Uterus (tissue), 4 donors: ENCODE measurements around the gene PAX3. TPM values are rescaled to one million over a fixed set of nuclear protein-coding genes. Genes with fewer than 3 reads are reported as not detected.

ENCODE experiments used
- DNase-seq, 2 donors: peaks; one replicate each; pipeline ENCODE4 v3.0.0-alpha.2; 2019 to 2020
- H3K27ac ChIP-seq, 2 donors: fragments of 200-600 bp; sonication (generic); 1 replicate in 1 of 2; 2 replicates in 1 of 2; pipeline ENCODE4 v1.5.1; 2016 to 2018
- H3K27me3 ChIP-seq, 2 donors: fragments of 200-600 bp; sonication (generic); one replicate each; pipeline ENCODE4 v1.5.1; 2018 to 2019; ENCODE audit warnings: control low read depth in 1 of 2
- H3K36me3 ChIP-seq, 2 donors: fragments of 200-600 bp; sonication (generic); one replicate each; pipeline ENCODE4 v1.5.1; 2019; ENCODE audit warnings: control low read depth in 1 of 2
- H3K4me1 ChIP-seq, 2 donors: fragments of 200-600 bp; sonication (generic); one replicate each; pipeline ENCODE4 v1.5.1; 2018 to 2019; ENCODE audit warnings: control low read depth in 1 of 2
- H3K4me3 ChIP-seq, 2 donors: fragments of 200-600 bp; sonication (generic); 1 replicate in 1 of 2; 2 replicates in 1 of 2; pipeline ENCODE4 v1.5.1; 2018 to 2019; ENCODE audit warnings: mild to moderate bottlenecking in 1 of 2
- H3K9me3 ChIP-seq, 2 donors: fragments of 200-600 bp; sonication (generic); one replicate each; pipeline ENCODE4 v1.5.1; 2019; ENCODE audit warnings: control low read depth in 1 of 2
- POLR2A ChIP-seq, 2 donors: fragments of 450-650 bp; IDR thresholded peaks; one replicate each; pipeline ENCODE4 v1.6.1; 2016; ENCODE audit warnings: antibody characterized with exemption in 2 of 2, mild to moderate bottlenecking in 1 of 2, moderate library complexity in 1 of 2
- intact Hi-C: fragments of 100-400 bp; cut with DNase I; formaldehyde crosslinking; loops from one replicate; pipeline ENCODE4 v1.15.1; 2023; ENCODE audit warnings: low total_unique reads
- total RNA-seq, 4 donors: library from RNA; depleted of rRNA in 3 of 4; stranded (reverse); fragments of >200 nt in 3 of 4; gene quantifications; one replicate each; pipeline versions ENCODE4 v1.1.0 to v1.2.4, GENCODE V29; 2014 to 2023
- TF ChIP-seq, protein P1 (sequence below), 4 experiments: fragments of 200-600 bp in 2 of 4; fragments of 450-650 bp in 2 of 4; sonication (generic) in 2 of 4; IDR thresholded peaks; one replicate each; pipeline ENCODE4 v1.5.1; 2016 to 2019; ENCODE audit warnings: antibody characterized with exemption in 4 of 4, mild to moderate bottlenecking in 2 of 4, moderate library complexity in 1 of 4
- donor health status: DM: yes; HTN: yes; CAD: no.

PAX3 gene
- total RNA-seq, 4 donors from 2014 or later: not detected

GRCh38 chr2:222268311-222268990, 30.3 kb downstream of the PAX3 start:
- Histone ChIP-seq H3K27me3 (no peaks in the 10 kb centered on the region), H3K27ac (no peak overlapping the region), H3K9me3 (no peaks in the 10 kb centered on the region), H3K36me3 (no peaks in the 10 kb centered on the region), H3K4me3 (no peak overlapping the region), H3K4me1 (no peaks in the 10 kb centered on the region)
- TF ChIP-seq, protein P1, sequence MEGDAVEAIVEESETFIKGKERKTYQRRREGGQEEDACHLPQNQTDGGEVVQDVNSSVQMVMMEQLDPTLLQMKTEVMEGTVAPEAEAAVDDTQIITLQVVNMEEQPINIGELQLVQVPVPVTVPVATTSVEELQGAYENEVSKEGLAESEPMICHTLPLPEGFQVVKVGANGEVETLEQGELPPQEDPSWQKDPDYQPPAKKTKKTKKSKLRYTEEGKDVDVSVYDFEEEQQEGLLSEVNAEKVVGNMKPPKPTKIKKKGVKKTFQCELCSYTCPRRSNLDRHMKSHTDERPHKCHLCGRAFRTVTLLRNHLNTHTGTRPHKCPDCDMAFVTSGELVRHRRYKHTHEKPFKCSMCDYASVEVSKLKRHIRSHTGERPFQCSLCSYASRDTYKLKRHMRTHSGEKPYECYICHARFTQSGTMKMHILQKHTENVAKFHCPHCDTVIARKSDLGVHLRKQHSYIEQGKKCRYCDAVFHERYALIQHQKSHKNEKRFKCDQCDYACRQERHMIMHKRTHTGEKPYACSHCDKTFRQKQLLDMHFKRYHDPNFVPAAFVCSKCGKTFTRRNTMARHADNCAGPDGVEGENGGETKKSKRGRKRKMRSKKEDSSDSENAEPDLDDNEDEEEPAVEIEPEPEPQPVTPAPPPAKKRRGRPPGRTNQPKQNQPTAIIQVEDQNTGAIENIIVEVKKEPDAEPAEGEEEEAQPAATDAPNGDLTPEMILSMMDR (IDR thresholded peaks at IDR 0.05): no peak
- TF ChIP-seq POLR2A (IDR thresholded peaks at IDR 0.05): no peak
- intact Hi-C loops: no loop called here
- no peak for DNase-seq

DNA sequence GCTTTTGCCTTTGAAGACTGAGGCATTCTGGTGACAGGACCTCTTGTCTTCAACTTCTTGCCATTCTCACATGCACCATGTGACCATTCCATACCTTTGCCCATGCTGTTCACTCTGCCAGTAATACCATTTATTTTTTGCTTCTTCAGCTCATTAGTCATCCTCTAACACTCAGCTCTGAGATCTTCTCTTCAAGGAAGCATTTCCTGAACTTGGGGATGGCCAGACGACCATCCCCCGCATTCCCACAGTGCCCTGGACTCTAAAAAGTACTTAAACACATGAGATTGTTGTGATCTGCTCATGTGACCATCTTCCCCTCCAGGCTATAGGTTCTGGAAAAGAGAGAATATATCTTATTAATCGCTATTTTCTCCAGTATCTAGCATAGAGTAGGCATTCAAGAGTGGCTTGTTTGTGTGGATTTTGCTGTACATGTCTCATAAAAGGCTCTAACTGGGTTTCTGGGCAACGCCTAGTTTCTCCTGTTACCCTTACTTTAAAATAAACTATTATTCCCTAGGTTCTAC, 33.9 kb downstream of the PAX3 start:
- intact Hi-C loops: no loop called here
- Histone ChIP-seq H3K4me3 (no peak overlapping the region), H3K27me3 (no peaks in the 10 kb centered on the region), H3K27ac (no peak overlapping the region), H3K9me3 (no peaks in the 10 kb centered on the region), H3K36me3 (no peaks in the 10 kb centered on the region), H3K4me1 (no peaks in the 10 kb centered on the region)
- no peak for TF ChIP-seq POLR2A (IDR thresholded peaks at IDR 0.05)
- TF ChIP-seq, protein P1 (IDR thresholded peaks at IDR 0.05): no peak
- no peak for DNase-seq

- Histone ChIP-seq H3K27ac (no peak overlapping the region), H3K9me3 (no peaks in the 10 kb centered on the region), H3K27me3 (peaks cover 0 to 8% of the 10 kb centered on the region in 2 donors), H3K4me1 (no peaks in the 10 kb centered on the region), H3K36me3 (no peaks in the 10 kb centered on the region), H3K4me3 (no peak overlapping the region)
- no peak for DNase-seq
- no peak for TF ChIP-seq POLR2A (IDR thresholded peaks at IDR 0.05)
- TF ChIP-seq, protein P1 (IDR thresholded peaks at IDR 0.05): no peak
- intact Hi-C loops: no loop called here
Measured at GRCh38 chr2:222261504-222261903, 37.3 kb downstream of the PAX3 start.

GRCh38 chr2:222257645-222258044, 41.2 kb downstream of the PAX3 start:
- peaks cover 0 to 8% of the 10 kb centered on the region in 2 donors for H3K27me3 ChIP-seq
- H3K36me3 ChIP-seq: no peaks in the 10 kb centered on the region
- H3K4me3 ChIP-seq: no peak overlapping the region
- no peaks in the 10 kb centered on the region for H3K4me1 ChIP-seq
- no peak overlapping the region for H3K27ac ChIP-seq
- TF ChIP-seq POLR2A (IDR thresholded peaks at IDR 0.05): no peak
- TF ChIP-seq, protein P1 (IDR thresholded peaks at IDR 0.05): no peak
- no peak for DNase-seq
- intact Hi-C loops: no loop called here
- no peaks in the 10 kb centered on the region for H3K9me3 ChIP-seq

DNA sequence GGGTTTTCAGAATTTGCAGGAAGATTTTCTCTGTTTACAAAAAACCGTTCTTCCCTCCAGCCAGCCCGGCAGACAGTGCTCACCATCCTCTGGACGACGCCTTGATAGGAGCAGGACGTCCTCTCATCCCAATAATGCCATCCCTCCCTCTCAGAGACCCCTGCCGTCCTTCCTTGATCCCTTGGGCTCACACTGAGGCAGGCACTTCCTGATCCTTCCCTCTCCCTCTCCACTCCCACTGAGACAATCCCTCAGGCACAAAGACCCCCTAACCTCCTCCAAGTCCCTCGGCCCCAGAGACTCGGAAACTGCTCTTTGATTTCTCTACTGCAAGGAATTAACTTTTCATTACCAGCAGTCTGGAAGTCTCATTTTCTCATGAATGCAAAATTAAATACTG, 42.5 kb downstream of the PAX3 start:
- Histone ChIP-seq H3K27ac (no peak overlapping the region), H3K4me1 (no peaks in the 10 kb centered on the region), H3K4me3 (no peak overlapping the region), H3K27me3 (peaks cover 0 to 8% of the 10 kb centered on the region in 2 donors), H3K36me3 (no peaks in the 10 kb centered on the region), H3K9me3 (no peaks in the 10 kb centered on the region)
- DNase-seq: no peak
- TF ChIP-seq POLR2A (IDR thresholded peaks at IDR 0.05): no peak
- TF ChIP-seq, protein P1 (IDR thresholded peaks at IDR 0.05): no peak
- intact Hi-C loops: no loop called here
